ENCODE data around the gene ZFP36L1. TPM values are rescaled to one million over a fixed set of nuclear protein-coding genes. Genes with fewer than 3 reads are reported as not detected.

Gene ZFP36L1
- total RNA-seq, 2 experiments from 2014 or later: 254 to 258 TPM

- intact Hi-C loops (cut with DNase I, micrococcal nuclease): no loop called here
- Mint-ChIP-seq H3K4me3 (no peak overlapping the region), H3K9me3 (no peaks in the 10 kb centered on the region), H3K27me3 (no peaks in the 10 kb centered on the region), H3K27ac (no peak overlapping the region), H3K4me1 (ENCODE audit: low read depth) (peaks cover 9% of the 10 kb centered on the region), H3K36me3 (ENCODE audit: low read depth) (no peaks in the 10 kb centered on the region)
- Histone ChIP-seq H3K4me3 (ENCODE audit: low read length) (no peak overlapping the region), H3K36me3 (ENCODE audit: insufficient read depth, low read length) (no peaks in the 10 kb centered on the region), H3K27me3 (ENCODE audit: control insufficient read depth in 1 of 2, insufficient read depth in 2 of 2, low read length in 2 of 2) (no peaks in the 10 kb centered on the region), H3K4me1 (ENCODE audit: insufficient read depth, low read length) (no peaks in the 10 kb centered on the region), H3K27ac (ENCODE audit: low read depth in 1 of 2, low read length in 2 of 2) (no peak overlapping the region), H3K9me3 (ENCODE audit: control insufficient read depth in 1 of 2, insufficient read depth in 1 of 2, low read length in 2 of 2) (no peaks in the 10 kb centered on the region)
- TF ChIP-seq CTCF (IDR thresholded peaks at IDR 0.05): no peak
- ChIA-PET CTCF (no interaction called here), POLR2A (interaction anchor here (1.6 kb wide), 1 partner anchor 30 kb away, joined by 6 read pairs; no protein-coding TSS in a partner anchor)
- no peak for DNase-seq
- no peak for ATAC-seq (ENCODE audit: poor library complexity)
Measured at GRCh38 chr14:68749487-68750475, 43.1 kb downstream of the ZFP36L1 start.

GRCh38 chr14:68748691-68749090 is 44.2 kb downstream of the ZFP36L1 start:
- H3K4me1 ChIP-seq (ENCODE audit: insufficient read depth, low read length): no peaks in the 10 kb centered on the region
- no peaks in the 10 kb centered on the region for H3K27me3 ChIP-seq (ENCODE audit: control insufficient read depth in 1 of 2, insufficient read depth in 2 of 2, low read length in 2 of 2)
- H3K9me3 ChIP-seq (ENCODE audit: control insufficient read depth in 1 of 2, insufficient read depth in 1 of 2, low read length in 2 of 2): no peaks in the 10 kb centered on the region
- intact Hi-C loops (cut with DNase I, micrococcal nuclease): no loop called here
- Mint-ChIP-seq H3K9me3 (no peaks in the 10 kb centered on the region), H3K36me3 (ENCODE audit: low read depth) (no peaks in the 10 kb centered on the region), H3K27me3 (no peaks in the 10 kb centered on the region), H3K27ac (no peak overlapping the region), H3K4me3 (no peak overlapping the region), H3K4me1 (ENCODE audit: low read depth) (peaks cover 8% of the 10 kb centered on the region)
- no peak for ATAC-seq (ENCODE audit: poor library complexity)
- TF ChIP-seq CTCF (IDR thresholded peaks at IDR 0.05): no peak
- H3K4me3 ChIP-seq (ENCODE audit: low read length): no peak overlapping the region
- H3K27ac ChIP-seq (ENCODE audit: low read depth in 1 of 2, low read length in 2 of 2): no peak overlapping the region
- no peak for DNase-seq
- ChIA-PET POLR2A (interaction anchor here (1.6 kb wide), 1 partner anchor 31 kb away, joined by 6 read pairs; no protein-coding TSS in a partner anchor), CTCF (no interaction called here)
- no peaks in the 10 kb centered on the region for H3K36me3 ChIP-seq (ENCODE audit: insufficient read depth, low read length)

GRCh38 chr14:68748260-68748659 is 44.6 kb downstream of the ZFP36L1 start:
- DNase-seq (no peak), ATAC-seq (ENCODE audit: poor library complexity) (no peak)
- TF ChIP-seq CTCF (IDR thresholded peaks at IDR 0.05): no peak
- Mint-ChIP-seq H3K27me3 (no peaks in the 10 kb centered on the region), H3K4me3 (no peak overlapping the region), H3K36me3 (ENCODE audit: low read depth) (no peaks in the 10 kb centered on the region), H3K9me3 (no peaks in the 10 kb centered on the region), H3K4me1 (ENCODE audit: low read depth) (peaks cover 8% of the 10 kb centered on the region), H3K27ac (no peak overlapping the region)
- no peaks in the 10 kb centered on the region for H3K27me3 ChIP-seq (ENCODE audit: control insufficient read depth in 1 of 2, insufficient read depth in 2 of 2, low read length in 2 of 2)
- intact Hi-C loops (cut with DNase I, micrococcal nuclease): no loop called here
- H3K36me3 ChIP-seq (ENCODE audit: insufficient read depth, low read length): no peaks in the 10 kb centered on the region
- POLR2A ChIA-PET: no interaction called here
- H3K9me3 ChIP-seq (ENCODE audit: control insufficient read depth in 1 of 2, insufficient read depth in 1 of 2, low read length in 2 of 2): no peaks in the 10 kb centered on the region
- H3K4me1 ChIP-seq (ENCODE audit: insufficient read depth, low read length): no peaks in the 10 kb centered on the region
- H3K27ac ChIP-seq (ENCODE audit: low read depth in 1 of 2, low read length in 2 of 2): no peak overlapping the region
- CTCF ChIA-PET: no interaction called here
- H3K4me3 ChIP-seq (ENCODE audit: low read length): no peak overlapping the region
